Measurements from ENCODE around the gene CAMKMT.
A peak's percentile ranks its signal among the peaks of the same experiment; 100 is the strongest.

Gene CAMKMT

DNA sequence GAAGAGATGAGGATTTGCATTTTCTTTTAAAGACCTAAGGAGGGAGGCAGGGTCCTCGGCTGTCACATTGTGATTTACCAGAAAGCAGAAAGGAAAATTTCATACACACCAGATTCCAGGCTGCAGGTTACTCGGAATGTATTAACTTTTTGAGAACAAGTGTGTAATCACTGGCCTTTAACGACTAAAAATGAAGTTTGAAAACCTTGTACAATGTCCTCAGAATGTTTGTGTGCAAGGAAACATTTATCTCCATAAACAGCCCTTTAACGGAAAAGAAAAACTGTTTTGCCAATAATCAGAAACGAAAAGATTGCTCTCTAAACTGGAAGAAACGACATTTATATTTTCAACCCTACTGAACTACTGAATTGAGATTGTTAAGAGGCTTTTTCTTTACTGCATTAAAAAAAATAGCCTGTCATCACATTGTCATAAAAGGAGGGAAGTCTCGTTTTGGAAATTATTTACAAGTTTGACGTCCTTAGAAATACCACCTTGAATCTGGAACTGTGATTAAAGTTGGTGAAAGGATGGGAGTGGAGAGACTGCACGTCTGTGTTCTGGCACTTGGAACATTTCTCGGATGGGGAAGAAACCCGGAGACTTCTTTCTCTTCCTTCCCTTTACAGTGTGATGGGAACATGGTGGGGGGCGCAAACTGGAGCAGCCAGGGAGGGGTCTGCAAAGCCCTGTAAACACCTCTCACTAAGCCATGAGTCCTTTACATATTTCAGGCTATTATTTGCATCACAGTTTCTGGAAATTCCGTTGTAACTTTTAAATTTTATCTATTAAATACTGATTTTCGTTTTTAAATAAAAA lies 445.7 kb downstream of the CAMKMT start:
- no peak for DNase-seq

DNA sequence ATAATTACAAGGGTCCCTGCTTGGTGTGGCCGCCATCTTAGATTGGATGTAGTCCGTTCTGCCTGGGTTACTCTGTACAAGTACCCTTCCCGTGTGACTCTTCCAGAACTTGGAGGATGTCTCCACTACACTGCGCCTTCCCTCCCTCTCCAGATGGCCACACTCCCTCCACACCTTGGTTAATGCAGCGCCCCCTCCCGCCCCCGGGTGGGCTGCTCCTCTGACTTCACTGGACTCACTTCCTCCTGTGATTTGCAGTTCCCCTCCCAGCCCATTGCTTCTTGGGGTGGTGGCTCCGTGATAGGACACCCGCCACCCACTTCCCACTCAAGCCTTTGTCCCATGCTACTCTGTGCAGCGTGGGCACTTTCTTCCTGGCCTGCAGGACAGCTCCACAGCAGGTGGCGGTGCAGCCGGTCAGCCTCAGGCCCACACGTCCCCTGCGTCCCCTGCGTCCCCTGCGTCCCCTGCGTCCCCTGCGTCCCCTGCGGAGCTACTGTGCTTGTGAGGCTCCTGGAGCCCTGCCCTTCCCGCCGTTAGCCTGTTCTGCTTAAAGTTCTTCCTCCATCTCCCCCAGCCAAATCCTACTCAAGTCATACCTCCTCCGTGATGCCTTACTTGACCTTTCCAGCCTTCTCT lies 449.3 kb downstream of the CAMKMT start:
- DNase-seq: no peak

- no peak for DNase-seq
Measured at GRCh38 chr2:44813165-44813564, 451.4 kb downstream of the CAMKMT start.

DNA sequence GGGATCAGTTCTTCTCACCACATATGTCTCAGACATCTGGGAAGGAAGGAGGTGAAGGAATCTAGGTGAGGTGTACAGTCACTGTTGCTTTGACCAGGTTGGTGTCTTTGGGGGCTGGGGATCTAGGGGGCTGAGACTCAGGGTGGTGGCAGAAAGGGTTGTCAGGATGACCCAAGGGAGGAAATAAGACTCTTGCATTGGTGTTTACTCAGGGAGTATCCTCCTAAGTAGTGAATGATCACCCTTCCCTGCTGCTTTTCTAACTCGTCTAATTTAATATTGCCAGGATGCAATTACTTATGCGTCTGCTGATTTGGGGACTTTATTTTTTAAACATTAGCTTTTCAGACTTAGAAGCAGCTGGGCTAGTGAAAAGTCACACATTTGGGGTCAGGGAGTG lies 451.9 kb downstream of the CAMKMT start:
- DNase-seq: no peak

GRCh38 chr2:44817256-44817655 lies 455.5 kb downstream of the CAMKMT start:
- no peak for DNase-seq

GRCh38 chr2:44817673-44818335 lies 456.1 kb downstream of the CAMKMT start:
- DNase-seq: peak; percentile 6

DNA sequence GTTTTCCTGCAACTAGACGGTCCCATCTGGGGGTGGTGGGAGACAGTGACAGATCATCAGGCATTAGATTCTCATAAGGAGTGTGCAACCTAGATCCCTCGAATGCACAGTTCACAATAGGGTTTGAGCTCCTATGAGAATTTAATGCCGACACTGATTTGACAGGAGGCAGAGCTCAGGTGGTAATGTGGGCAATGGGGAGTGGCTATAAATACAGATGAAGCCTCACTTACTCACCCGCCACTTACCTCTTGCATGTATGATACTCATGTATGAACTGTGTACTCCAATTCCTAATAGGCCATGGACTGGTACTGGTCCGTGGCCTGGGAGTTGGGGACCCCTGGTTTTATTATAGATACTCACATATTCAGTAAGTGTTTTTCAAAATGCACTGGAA lies 457.3 kb downstream of the CAMKMT start:
- no peak for DNase-seq

DNA sequence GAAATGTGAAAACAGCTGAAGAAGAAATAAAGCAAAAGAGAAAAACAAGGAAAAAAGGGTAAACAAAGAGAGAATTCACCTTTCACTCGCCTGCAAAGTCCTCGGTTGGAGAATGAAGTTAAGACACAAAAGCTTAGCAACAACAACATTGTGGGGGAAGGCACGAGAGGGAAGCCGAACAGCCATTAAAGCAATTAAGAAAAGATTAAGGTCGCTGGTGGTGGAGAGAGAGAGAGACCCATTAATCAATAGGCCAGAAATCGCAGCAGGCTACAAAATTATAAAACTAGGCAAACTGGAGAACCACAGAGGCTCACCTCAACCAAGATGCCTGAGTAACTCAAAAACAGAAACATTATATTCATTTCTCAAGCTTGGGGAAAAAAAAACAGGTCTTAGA lies 459.8 kb downstream of the CAMKMT start:
- no peak for DNase-seq

DNA sequence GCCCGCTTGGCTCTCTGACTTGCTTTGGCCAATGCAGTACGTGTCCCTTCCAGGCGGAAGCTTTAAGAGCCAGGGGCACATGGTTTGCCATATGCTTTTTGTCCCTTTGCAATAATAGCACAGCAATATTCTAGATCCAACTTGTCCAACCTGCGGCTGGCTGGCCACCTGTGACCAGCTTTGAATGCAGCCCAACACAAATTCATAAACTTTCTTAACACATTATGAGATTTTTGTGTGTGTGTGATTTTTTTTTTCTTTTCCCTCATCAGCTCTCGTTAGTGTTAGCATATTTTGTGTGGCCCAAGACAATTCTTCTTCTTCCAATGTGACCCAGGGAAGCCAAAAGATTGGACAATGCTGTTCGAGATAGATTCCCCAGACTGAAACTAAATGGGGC lies 460.4 kb downstream of the CAMKMT start:
- no peak for DNase-seq

Data from NCI-H2171 treated with DMSO at 0.1 percent for 48 hours (cell line).